SK-N-SH treated with all-trans-retinoic acid at 6 μM for 48 hours (cell line): ENCODE measurements around the gene TAF13.
A peak's percentile ranks its signal among the peaks of the same experiment; 100 is the strongest.

ENCODE experiments used
- ATAC-seq: fragments of 200-7000 bp; cut with Tn5 transposase; 3 replicates; pipeline ENCODE4 v1.9.1; 2020; ENCODE audit warnings: mild to moderate bottlenecking, moderate library complexity
- BACH2 ChIP-seq: fragments of 250-450 bp; sonication (Bioruptor Pico); IDR thresholded peaks from 2 replicates; pipeline ENCODE4 v1.9.0; 2021; ENCODE audit warnings: mild to moderate bottlenecking, borderline replicate concordance
- ESRRG ChIP-seq: fragments of 250-450 bp; sonication (Bioruptor Pico); IDR thresholded peaks from 2 replicates; pipeline ENCODE4 v1.6.1; 2021; ENCODE audit warnings: mild to moderate bottlenecking
- ISL1 ChIP-seq: fragments of 250-450 bp; sonication (Bioruptor Pico); IDR thresholded peaks from 2 replicates; pipeline ENCODE4 v2.1.2; 2022; ENCODE audit warnings: mild to moderate bottlenecking, moderate library complexity
- PPARA ChIP-seq: fragments of 250-450 bp; sonication (Bioruptor Pico); IDR thresholded peaks from 2 replicates; pipeline ENCODE4 v1.5.0; 2020; ENCODE audit warnings: mild to moderate bottlenecking, borderline replicate concordance
- RARB ChIP-seq: fragments of 250-450 bp; sonication (Bioruptor Pico); IDR thresholded peaks from 2 replicates; pipeline ENCODE4 v1.8.0; 2021; ENCODE audit warnings: mild to moderate bottlenecking, moderate library complexity
- SNAI2 ChIP-seq: fragments of 250-450 bp; sonication (Bioruptor Pico); IDR thresholded peaks from 2 replicates; pipeline ENCODE4 v1.5.0; 2020; ENCODE audit warnings: mild to moderate bottlenecking, moderate library complexity
- TCF4 ChIP-seq: fragments of 250-450 bp; sonication (Bioruptor Pico); IDR thresholded peaks from 2 replicates; pipeline ENCODE4 v1.8.0; 2021; ENCODE audit warnings: mild to moderate bottlenecking, moderate library complexity, borderline replicate concordance
- ZC3H10 ChIP-seq: fragments of 250-450 bp; sonication (Bioruptor Pico); IDR thresholded peaks from 2 replicates; pipeline ENCODE4 v1.5.1; 2021; ENCODE audit warnings: mild to moderate bottlenecking, moderate library complexity
- ZFP3 ChIP-seq: fragments of 250-450 bp; sonication (Bioruptor Pico); IDR thresholded peaks from 2 replicates; pipeline ENCODE4 v1.5.0; 2020; ENCODE audit warnings: mild to moderate bottlenecking, moderate library complexity
- ZNF565 ChIP-seq: fragments of 450-650 bp; formaldehyde crosslinking; conservative IDR thresholded peaks from 2 replicates; pipeline ENCODE4 v1.5.0; 2020; ENCODE audit warnings: low read depth, mild to moderate bottlenecking, moderate library complexity
- ZNF70 ChIP-seq: fragments of 450-650 bp; formaldehyde crosslinking; IDR thresholded peaks from 2 replicates; pipeline ENCODE4 v1.5.0; 2020; ENCODE audit warnings: mild to moderate bottlenecking, moderate library complexity
- ZNF8 ChIP-seq: fragments of 450-650 bp; formaldehyde crosslinking; IDR thresholded peaks from 2 replicates; pipeline ENCODE4 v1.5.0; 2020; ENCODE audit warnings: mild to moderate bottlenecking, moderate library complexity
- TF ChIP-seq, protein P1 (sequence below): fragments of 250-450 bp; sonication (Bioruptor Pico); IDR thresholded peaks from 2 replicates; pipeline ENCODE4 v1.5.1; 2021; ENCODE audit warnings: mild to moderate bottlenecking, moderate library complexity
- TF ChIP-seq, protein P2 (sequence below): fragments of 250-450 bp; sonication (Bioruptor Pico); IDR thresholded peaks from 2 replicates; pipeline ENCODE4 v1.5.1; 2020; ENCODE audit warnings: low read depth, mild to moderate bottlenecking, moderate library complexity
- TF ChIP-seq, protein P3 (sequence below): fragments of 250-450 bp; sonication (Bioruptor Pico); IDR thresholded peaks from 2 replicates; pipeline ENCODE4 v1.5.0; 2020; ENCODE audit warnings: mild to moderate bottlenecking, moderate library complexity

The TAF13 gene

DNA sequence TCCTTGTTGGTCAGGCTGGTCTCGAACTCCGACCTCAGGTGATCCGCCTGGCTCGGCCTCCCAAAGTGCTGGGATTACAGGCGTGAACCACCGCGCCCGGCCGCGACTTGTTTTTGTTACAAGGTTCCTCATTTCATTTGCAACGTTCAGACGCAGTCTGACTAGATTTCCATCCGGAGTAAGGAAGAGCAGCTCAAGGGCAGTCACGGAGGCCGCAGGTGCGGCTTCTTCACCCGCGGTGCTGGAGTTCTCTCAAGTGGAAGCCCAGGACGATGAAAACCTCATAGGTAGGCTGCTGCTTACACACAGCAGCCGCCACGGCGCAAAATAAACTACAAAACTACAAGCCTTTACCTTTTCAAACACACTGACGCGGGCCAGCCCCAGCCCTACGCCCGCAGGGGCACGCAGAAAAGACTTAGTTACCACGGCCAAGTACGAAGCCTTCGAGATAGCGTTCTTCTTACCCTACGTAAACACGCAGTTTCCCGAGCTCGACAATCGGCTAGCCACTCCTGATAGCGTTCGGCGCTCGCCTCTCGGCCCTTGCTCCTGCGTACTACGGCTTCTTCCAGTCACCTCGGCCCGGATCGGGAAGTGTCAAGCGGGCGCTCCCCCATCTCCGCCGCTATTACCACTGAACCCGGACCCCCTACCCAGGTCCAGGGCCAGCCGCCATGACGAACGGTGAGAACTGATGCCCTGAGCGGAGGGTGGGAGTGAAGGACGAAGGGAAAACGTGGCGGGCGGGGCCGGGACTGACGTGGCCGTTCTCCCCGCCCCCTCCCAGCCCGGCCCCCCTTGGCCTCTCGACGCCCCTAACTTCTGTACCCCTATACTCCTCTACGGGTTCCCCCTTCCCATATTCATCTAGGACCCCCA lies 14.6 kb upstream of the TAF13 start, which contains the start of gene TMEM167B:
TMEM167B (plus strand) TSS at position 569 of the 882 bp plus-strand sequence; CDS start at position 678, 109 bp downstream.
- ATAC-seq = peak; percentile 95
- no peak for TF ChIP-seq BACH2 (CRISPR knock-in tag)
- TF ChIP-seq ZFP3 (CRISPR knock-in tag) = 0 out of 2 replicates have a peak, but pooled peaks have one; percentile 30

DNA sequence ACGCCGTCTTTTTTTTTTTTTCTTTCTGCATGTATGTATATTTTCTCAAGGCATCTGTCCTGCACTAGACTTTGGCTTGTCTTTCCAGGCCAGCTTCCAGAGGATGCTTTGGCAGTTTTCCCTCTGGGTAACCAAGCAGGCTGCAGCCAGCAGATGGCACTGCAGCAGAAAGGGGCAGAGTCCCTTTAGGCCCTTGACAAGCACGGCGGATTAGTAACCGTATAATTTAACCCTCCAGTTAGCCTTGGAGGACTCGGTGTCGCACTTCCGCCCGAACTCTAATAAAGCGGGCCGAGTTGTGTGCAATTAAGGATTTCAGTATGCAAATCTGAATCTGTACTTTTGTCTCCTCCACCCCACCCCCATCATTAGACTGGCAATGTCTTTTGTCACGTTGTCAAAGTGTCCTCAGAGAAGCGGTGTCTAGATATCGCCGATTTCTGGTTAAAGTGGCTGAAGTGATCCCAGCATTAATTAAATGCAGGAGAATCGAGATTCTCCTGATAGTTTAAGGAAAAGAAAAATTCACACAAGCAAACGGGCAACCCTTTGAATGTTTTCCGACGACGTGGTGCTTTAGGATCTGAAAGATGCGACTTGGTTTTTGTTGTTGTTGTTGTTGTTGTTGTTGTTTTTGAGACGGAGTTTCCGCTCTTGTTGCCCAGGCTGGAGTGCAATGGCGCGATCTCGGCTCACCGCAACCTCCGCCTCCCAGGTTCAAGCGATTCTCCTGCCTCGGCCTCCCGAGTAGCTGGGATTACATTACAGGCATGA lies 13.6 kb upstream of the TAF13 start:
- TF ChIP-seq, protein P1, sequence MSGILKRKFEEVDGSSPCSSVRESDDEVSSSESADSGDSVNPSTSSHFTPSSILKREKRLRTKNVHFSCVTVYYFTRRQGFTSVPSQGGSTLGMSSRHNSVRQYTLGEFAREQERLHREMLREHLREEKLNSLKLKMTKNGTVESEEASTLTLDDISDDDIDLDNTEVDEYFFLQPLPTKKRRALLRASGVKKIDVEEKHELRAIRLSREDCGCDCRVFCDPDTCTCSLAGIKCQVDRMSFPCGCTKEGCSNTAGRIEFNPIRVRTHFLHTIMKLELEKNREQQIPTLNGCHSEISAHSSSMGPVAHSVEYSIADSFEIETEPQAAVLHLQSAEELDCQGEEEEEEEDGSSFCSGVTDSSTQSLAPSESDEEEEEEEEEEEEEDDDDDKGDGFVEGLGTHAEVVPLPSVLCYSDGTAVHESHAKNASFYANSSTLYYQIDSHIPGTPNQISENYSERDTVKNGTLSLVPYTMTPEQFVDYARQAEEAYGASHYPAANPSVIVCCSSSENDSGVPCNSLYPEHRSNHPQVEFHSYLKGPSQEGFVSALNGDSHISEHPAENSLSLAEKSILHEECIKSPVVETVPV (CRISPR knock-in tag) = no peak
- no peak for TF ChIP-seq ESRRG (CRISPR knock-in tag)
- ATAC-seq = no peak

DNA sequence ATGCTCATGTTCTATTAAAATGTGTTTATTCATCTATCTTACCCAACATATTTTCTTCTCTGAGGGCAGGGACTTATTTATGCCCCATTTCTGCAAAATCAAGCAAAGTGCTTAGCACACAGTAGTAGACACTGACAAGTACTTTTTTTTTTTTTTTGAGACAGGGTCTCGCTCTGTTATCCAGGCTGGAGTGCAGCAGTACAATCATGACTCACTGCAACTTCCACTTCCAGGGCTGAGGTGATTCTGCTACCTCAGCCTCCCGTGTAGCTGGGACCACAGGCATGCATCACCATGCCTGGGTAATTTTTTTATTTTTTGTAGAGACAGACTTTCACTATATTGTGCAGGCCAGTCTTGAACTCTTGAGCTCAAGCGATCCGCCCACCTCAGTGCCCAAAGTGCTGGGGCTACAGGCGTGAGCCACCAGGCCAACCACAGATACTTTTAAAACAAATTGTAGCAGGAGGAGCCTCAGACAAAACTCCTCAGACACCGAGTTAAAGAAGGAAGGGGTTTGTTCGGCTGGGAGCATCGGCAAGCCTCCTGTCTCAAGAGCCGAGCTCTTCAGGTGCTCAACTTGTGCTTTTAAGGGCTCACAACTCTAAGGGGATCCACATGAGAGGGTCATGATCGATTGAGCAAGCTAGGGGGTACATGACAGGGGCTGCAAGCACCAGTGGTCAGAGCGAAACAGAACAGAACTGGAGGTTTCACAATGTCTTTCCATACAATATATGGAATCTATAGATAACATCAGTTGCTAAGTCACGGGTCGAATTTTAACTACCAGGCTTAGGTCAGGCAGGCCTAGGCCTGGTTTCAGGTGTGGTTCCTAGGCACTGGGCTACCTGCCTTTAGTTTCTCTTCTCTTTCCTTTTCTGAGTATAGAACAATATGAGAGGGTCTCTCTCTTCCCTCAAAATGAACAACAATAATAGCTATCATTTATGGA lies 9.0 kb upstream of the TAF13 start:
- TF ChIP-seq ISL1 (CRISPR knock-in tag) (no peak), ZNF565 (CRISPR knock-in tag) (no peak), RARB (CRISPR knock-in tag) (no peak)
- TF ChIP-seq, protein P2, sequence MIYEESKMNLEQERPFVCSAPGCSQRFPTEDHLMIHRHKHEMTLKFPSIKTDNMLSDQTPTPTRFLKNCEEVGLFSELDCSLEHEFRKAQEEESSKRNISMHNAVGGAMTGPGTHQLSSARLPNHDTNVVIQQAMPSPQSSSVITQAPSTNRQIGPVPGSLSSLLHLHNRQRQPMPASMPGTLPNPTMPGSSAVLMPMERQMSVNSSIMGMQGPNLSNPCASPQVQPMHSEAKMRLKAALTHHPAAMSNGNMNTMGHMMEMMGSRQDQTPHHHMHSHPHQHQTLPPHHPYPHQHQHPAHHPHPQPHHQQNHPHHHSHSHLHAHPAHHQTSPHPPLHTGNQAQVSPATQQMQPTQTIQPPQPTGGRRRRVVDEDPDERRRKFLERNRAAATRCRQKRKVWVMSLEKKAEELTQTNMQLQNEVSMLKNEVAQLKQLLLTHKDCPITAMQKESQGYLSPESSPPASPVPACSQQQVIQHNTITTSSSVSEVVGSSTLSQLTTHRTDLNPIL (CRISPR knock-in tag) = no peak
- ATAC-seq = no peak; the same call in 2 of the 3 replicates

DNA sequence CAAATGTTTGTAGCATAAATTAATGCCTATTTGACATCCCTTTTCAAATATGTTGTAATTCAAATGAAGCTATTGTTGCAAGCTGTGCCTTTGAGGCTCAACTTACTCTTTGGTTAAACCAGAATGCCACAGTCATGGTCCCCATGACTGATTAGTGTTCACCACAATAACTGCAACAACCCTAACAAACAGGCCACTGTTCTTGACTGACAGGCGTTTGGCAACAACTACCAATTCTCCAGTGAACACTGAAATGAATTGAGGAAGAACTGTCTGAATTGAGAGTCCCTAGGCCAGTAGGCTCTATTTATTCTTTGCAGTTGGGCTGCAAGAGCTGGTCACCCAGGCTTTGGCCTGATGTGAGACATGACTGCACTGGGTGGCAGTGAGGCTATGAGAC lies 8.1 kb upstream of the TAF13 start:
- TF ChIP-seq BACH2 (CRISPR knock-in tag) (no peak), SNAI2 (no peak)
- TF ChIP-seq, protein P3, sequence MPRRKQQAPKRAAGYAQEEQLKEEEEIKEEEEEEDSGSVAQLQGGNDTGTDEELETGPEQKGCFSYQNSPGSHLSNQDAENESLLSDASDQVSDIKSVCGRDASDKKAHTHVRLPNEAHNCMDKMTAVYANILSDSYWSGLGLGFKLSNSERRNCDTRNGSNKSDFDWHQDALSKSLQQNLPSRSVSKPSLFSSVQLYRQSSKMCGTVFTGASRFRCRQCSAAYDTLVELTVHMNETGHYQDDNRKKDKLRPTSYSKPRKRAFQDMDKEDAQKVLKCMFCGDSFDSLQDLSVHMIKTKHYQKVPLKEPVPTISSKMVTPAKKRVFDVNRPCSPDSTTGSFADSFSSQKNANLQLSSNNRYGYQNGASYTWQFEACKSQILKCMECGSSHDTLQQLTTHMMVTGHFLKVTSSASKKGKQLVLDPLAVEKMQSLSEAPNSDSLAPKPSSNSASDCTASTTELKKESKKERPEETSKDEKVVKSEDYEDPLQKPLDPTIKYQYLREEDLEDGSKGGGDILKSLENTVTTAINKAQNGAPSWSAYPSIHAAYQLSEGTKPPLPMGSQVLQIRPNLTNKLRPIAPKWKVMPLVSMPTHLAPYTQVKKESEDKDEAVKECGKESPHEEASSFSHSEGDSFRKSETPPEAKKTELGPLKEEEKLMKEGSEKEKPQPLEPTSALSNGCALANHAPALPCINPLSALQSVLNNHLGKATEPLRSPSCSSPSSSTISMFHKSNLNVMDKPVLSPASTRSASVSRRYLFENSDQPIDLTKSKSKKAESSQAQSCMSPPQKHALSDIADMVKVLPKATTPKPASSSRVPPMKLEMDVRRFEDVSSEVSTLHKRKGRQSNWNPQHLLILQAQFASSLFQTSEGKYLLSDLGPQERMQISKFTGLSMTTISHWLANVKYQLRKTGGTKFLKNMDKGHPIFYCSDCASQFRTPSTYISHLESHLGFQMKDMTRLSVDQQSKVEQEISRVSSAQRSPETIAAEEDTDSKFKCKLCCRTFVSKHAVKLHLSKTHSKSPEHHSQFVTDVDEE (CRISPR knock-in tag) = no peak
- TF ChIP-seq, protein P2 (CRISPR knock-in tag) = no peak
- no peak for ATAC-seq

- TF ChIP-seq ZC3H10 (no peak), BACH2 (CRISPR knock-in tag) (no peak)
- ATAC-seq = no peak
Measured at GRCh38 chr1:109083501-109083900, 7.7 kb upstream of the TAF13 start.

DNA sequence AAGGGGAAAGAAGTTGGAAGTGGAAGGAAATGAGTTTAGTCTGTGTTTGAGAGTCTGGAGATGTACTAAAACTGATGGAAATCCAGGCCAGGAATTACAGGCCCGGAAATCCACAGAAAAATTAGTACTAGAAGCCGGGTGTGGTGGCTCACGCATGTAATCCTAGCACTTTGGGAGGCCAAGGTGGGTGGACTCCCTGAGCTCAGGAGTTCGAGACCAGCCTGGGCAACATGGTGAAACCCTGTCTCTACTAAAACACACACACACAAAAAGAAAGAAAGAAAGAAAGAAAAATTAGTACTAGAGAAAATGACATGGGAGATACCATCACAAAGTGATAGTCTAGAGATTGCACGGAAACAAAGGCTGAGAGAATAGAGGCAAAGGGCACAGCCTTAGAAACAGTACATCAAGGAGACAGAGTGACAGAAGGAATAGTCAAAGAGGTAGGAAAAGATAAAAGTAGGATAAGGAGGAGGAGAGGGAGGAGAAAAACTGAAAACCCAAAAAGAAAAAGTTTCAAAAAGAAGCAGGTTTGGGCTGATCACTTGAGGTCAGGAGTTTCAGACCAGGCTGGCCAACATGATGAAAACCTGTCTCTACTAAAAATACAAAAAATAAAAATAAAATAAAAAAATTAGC lies 4.8 kb upstream of the TAF13 start:
- ATAC-seq = no peak
- TF ChIP-seq TCF4 (CRISPR knock-in tag) (no peak), PPARA (CRISPR knock-in tag) (no peak), ZNF8 (CRISPR knock-in tag) (no peak), ZNF70 (CRISPR knock-in tag) (no peak), BACH2 (CRISPR knock-in tag) (no peak)
- TF ChIP-seq, protein P1 (CRISPR knock-in tag) = no peak
- TF ChIP-seq, all 23 proteins: peak for 0
